OCI-LY1 (cell line): ENCODE results near the gene LEFTY1.
A peak's percentile ranks its signal among the peaks of the same experiment; 100 is the strongest.

Experiments used
- H2AFZ ChIP-seq: fragments of 200-600 bp; sonication (generic), shearing (Covaris generic); 2 replicates; pipeline ENCODE4 v1.6.0; 2014; ENCODE audit warnings: antibody characterized with exemption, mild to moderate bottlenecking, low read length
- H3F3A ChIP-seq: fragments of 200-600 bp; sonication (generic), shearing (Covaris generic); 2 replicates; pipeline ENCODE4 v1.6.0; 2014; ENCODE audit warnings: mild to moderate bottlenecking, antibody characterized with exemption, low read length, moderate library complexity; ENCODE audit not compliant: insufficient read depth
- H3K27ac ChIP-seq: fragments of 200-600 bp; sonication (generic); 2 replicates; pipeline ENCODE4 v1.5.1; 2014; ENCODE audit warnings: low read length, mixed run types, mild to moderate bottlenecking, low read depth; ENCODE audit not compliant: poor library complexity, severe bottlenecking
- H3K27me3 ChIP-seq: fragments of 200-600 bp; sonication (generic); 2 replicates; pipeline ENCODE4 v1.6.0; 2014; ENCODE audit warnings: antibody characterized with exemption, mild to moderate bottlenecking, low read length, moderate library complexity; ENCODE audit not compliant: insufficient read depth
- H3K36me3 ChIP-seq: fragments of 200-600 bp; sonication (generic); 2 replicates; pipeline ENCODE4 v1.6.1; 2014; ENCODE audit warnings: mild to moderate bottlenecking, antibody characterized with exemption, low read length, moderate library complexity, mixed read lengths; ENCODE audit not compliant: insufficient read depth
- H3K4me1 ChIP-seq: fragments of 200-600 bp; sonication (generic); 2 replicates; pipeline ENCODE4 v1.5.1; 2014; ENCODE audit warnings: mild to moderate bottlenecking, low read length, moderate library complexity; ENCODE audit not compliant: insufficient read depth, severe bottlenecking
- H3K4me2 ChIP-seq: fragments of 200-600 bp; sonication (generic), shearing (Covaris generic); 2 replicates; pipeline ENCODE4 v1.6.1; 2014; ENCODE audit warnings: low read length
- H3K4me3 ChIP-seq: fragments of 200-600 bp; sonication (generic); 2 replicates; pipeline ENCODE4 v1.5.1; 2014; ENCODE audit warnings: low read length, low read depth, mild to moderate bottlenecking, mixed read lengths; ENCODE audit not compliant: poor library complexity, severe bottlenecking
- H3K79me2 ChIP-seq: fragments of 200-600 bp; shearing (Covaris generic); 2 replicates; pipeline ENCODE4 v1.6.1; 2016; ENCODE audit warnings: mixed run types, low read length, mixed read lengths; ENCODE audit not compliant: insufficient read depth
- H3K9ac ChIP-seq: fragments of 200-600 bp; sonication (generic), shearing (Covaris generic); 2 replicates; pipeline ENCODE4 v1.6.1; 2014; ENCODE audit warnings: mild to moderate bottlenecking, low read length, mixed read lengths
- H3K9me2 ChIP-seq: fragments of 200-600 bp; sonication (generic), shearing (Covaris generic); 2 replicates; pipeline ENCODE4 v1.6.1; 2014; ENCODE audit warnings: low read depth, mild to moderate bottlenecking, low read length, mixed read lengths
- H3K9me3 ChIP-seq: fragments of 200-600 bp; shearing (Covaris generic); 2 replicates; pipeline ENCODE4 v1.6.1; 2014; ENCODE audit warnings: low read length, mixed read lengths
- H4K20me1 ChIP-seq: fragments of 200-600 bp; sonication (generic), shearing (Covaris generic); 2 replicates; pipeline ENCODE4 v1.6.0; 2016; ENCODE audit warnings: mild to moderate bottlenecking, low read length; ENCODE audit not compliant: insufficient read depth
- CTCF ChIP-seq: fragments of 200-600 bp; sonication (generic), shearing (Covaris generic); IDR thresholded peaks from 2 replicates; pipeline ENCODE4 v1.5.1; 2017; ENCODE audit warnings: mild to moderate bottlenecking, antibody characterized with exemption, low read length, moderate library complexity, mixed read lengths
- EZH2 ChIP-seq: fragments of 200-600 bp; sonication (generic), shearing (Covaris generic); IDR thresholded peaks from 2 replicates; pipeline ENCODE4 v1.8.0; 2017; ENCODE audit warnings: borderline replicate concordance, mixed run types, mild to moderate bottlenecking, antibody characterized with exemption, low read length, moderate library complexity, mixed read lengths

Gene LEFTY1

DNA sequence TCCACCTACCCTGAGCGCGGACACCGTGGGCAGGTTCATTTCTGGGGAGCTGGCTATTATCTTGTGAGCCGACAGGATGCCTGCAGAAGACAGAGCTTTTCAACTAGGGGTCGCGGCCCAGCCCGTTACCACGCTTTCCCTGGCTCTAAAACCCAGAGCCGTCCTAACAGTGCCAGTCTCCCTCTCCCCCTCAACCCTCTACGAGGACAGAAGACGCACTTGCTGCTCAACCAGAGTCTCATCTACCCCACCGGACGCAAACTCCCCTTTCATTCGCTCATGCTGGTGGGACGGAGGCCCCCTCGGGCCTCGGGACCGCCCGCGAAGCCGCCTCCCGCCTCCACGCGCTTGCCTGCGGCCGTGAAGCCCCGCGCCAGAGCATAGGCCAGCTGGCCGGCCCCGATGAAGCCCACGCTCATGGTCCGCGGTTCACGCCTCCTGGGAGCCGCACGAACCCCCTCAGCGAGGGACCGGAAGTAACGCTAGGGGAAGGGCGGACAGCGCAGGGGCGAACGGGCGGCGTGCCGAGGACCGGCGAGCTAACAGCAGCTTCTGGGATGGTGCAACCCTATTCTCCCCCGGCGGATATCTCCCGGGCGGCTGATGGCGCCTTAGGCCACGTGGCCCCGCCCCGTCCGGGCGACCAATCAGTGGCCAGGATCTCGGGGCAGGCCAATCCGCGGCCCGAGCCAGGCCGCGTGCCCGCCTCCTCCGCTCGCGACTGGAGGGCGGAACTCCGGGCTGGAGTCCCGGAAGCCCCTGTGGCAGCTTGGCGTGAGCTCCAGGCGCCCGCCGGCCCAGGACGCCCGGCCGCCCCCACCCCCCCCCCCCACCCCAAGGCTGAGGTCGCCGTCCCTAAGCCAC is 35.0 kb upstream of the LEFTY1 start, which contains the start of gene PYCR2:
Gene PYCR2, minus strand, starts transcription at position 559 of the 864 bp plus-strand sequence. Its CDS starts 140 bp downstream, at position 419.
- H3K27me3 ChIP-seq = no peaks in the 10 kb centered on the region
- no peaks in the 10 kb centered on the region for H3F3A ChIP-seq
- H3K4me3 ChIP-seq = peak within 1 kb of the TSS; percentile 99
- H2AFZ ChIP-seq = no peak within 1 kb of the TSS; the same call in 1 of the 2 replicates
- H3K27ac ChIP-seq = peak within 1 kb of the TSS; percentile 70
- no peaks in the 10 kb centered on the region for H3K9me3 ChIP-seq
- no peaks in the 10 kb centered on the region for H4K20me1 ChIP-seq
- peak within 1 kb of the TSS; percentile 100 for H3K4me2 ChIP-seq
- H3K79me2 ChIP-seq = peaks cover 7% of the 10 kb centered on the region; the same call in 1 of the 2 replicates
- peaks cover 46% of the 10 kb centered on the region for H3K4me1 ChIP-seq
- peak within 1 kb of the TSS; percentile 100 for H3K9ac ChIP-seq
- no peaks in the 10 kb centered on the region for H3K9me2 ChIP-seq
- no peak for TF ChIP-seq EZH2
- H3K36me3 ChIP-seq = peaks cover 32% of the 10 kb centered on the region

GRCh38 chr1:225923381-225923691 is 34.4 kb upstream of the LEFTY1 start:
- Histone ChIP-seq H3K9me3 (no peaks in the 10 kb centered on the region), H3K4me2 (peak overlapping the region; percentile 100), H3K4me3 (peak overlapping the region; percentile 99), H3K9me2 (no peaks in the 10 kb centered on the region), H3K79me2 (peaks cover 7% of the 10 kb centered on the region; the same call in 1 of the 2 replicates), H4K20me1 (no peaks in the 10 kb centered on the region), H3K27me3 (no peaks in the 10 kb centered on the region), H3K27ac (peak overlapping the region; percentile 62), H3K36me3 (peaks cover 36% of the 10 kb centered on the region), H3K9ac (peak overlapping the region; percentile 100), H3F3A (no peaks in the 10 kb centered on the region), H2AFZ (no peak overlapping the region), H3K4me1 (peaks cover 40% of the 10 kb centered on the region)
- TF ChIP-seq CTCF (no peak), EZH2 (no peak)

- Histone ChIP-seq H3K9ac (no peak overlapping the region), H3K36me3 (peaks cover 49% of the 10 kb centered on the region), H3K4me1 (peaks cover 35% of the 10 kb centered on the region), H3K79me2 (peaks cover 7% of the 10 kb centered on the region; the same call in 1 of the 2 replicates), H3K9me3 (no peaks in the 10 kb centered on the region), H4K20me1 (no peaks in the 10 kb centered on the region), H3K9me2 (no peaks in the 10 kb centered on the region), H3K27ac (no peak overlapping the region), H3K27me3 (no peaks in the 10 kb centered on the region), H3K4me2 (no peak overlapping the region), H2AFZ (no peak overlapping the region), H3F3A (no peaks in the 10 kb centered on the region), H3K4me3 (no peak overlapping the region)
- TF ChIP-seq CTCF (no peak), EZH2 (no peak)
Observed at GRCh38 chr1:225921734-225922709, 33.1 kb upstream of the LEFTY1 start.
